ENCODE measurements around the gene PARD6B. TPM values are rescaled to one million over a fixed set of nuclear protein-coding genes. Genes with fewer than 3 reads are reported as not detected.

PARD6B gene
- total and polyA plus RNA-seq, 2 of the 13 experiments (the other 11 are each of a cell fraction or from before 2014, with no cell fraction given) = 6.9 to 22.2 TPM

- TF ChIP-seq ZNF549 (CRISPR knock-in tag; IDR thresholded peaks at IDR 0.05) (no peak), ZNF597 (CRISPR knock-in tag; IDR thresholded peaks at IDR 0.05) (no peak), CBX1 (IDR thresholded peaks at IDR 0.05; ENCODE audit: low read depth) (no peak), ZNF33A (CRISPR knock-in tag; IDR thresholded peaks at IDR 0.05; ENCODE audit: borderline replicate concordance) (no peak), CENPT (CRISPR knock-in tag; IDR thresholded peaks at IDR 0.05; ENCODE audit: low read depth) (no peak), ZSCAN30 (CRISPR knock-in tag; IDR thresholded peaks at IDR 0.05) (no peak), PATZ1 (CRISPR knock-in tag; IDR thresholded peaks at IDR 0.05) (no peak), YEATS4 (CRISPR knock-in tag; IDR thresholded peaks at IDR 0.05; ENCODE audit: borderline replicate concordance) (peak; percentile 30; the same call in 1 of the 2 replicates), SNAI1 (CRISPR knock-in tag; IDR thresholded peaks at IDR 0.05; ENCODE audit: borderline replicate concordance) (peak; percentile 52; the same call in 1 of the 2 replicates), ZNF503 (CRISPR knock-in tag; IDR thresholded peaks at IDR 0.05) (no peak), NAIF1 (CRISPR knock-in tag; IDR thresholded peaks at IDR 0.05; ENCODE audit: borderline replicate concordance) (no peak), ADNP (CRISPR knock-in tag; IDR thresholded peaks at IDR 0.05) (no peak), ZNF720 (CRISPR knock-in tag; IDR thresholded peaks at IDR 0.05) (no peak), ZNF121 (CRISPR knock-in tag; IDR thresholded peaks at IDR 0.05) (no peak)
- TF ChIP-seq, protein P1, sequence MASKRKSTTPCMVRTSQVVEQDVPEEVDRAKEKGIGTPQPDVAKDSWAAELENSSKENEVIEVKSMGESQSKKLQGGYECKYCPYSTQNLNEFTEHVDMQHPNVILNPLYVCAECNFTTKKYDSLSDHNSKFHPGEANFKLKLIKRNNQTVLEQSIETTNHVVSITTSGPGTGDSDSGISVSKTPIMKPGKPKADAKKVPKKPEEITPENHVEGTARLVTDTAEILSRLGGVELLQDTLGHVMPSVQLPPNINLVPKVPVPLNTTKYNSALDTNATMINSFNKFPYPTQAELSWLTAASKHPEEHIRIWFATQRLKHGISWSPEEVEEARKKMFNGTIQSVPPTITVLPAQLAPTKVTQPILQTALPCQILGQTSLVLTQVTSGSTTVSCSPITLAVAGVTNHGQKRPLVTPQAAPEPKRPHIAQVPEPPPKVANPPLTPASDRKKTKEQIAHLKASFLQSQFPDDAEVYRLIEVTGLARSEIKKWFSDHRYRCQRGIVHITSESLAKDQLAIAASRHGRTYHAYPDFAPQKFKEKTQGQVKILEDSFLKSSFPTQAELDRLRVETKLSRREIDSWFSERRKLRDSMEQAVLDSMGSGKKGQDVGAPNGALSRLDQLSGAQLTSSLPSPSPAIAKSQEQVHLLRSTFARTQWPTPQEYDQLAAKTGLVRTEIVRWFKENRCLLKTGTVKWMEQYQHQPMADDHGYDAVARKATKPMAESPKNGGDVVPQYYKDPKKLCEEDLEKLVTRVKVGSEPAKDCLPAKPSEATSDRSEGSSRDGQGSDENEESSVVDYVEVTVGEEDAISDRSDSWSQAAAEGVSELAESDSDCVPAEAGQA (IDR thresholded peaks at IDR 0.05; ENCODE audit: low read depth) = no peak
- TF ChIP-seq, protein P1 (CRISPR knock-in tag; IDR thresholded peaks at IDR 0.05; ENCODE audit: borderline replicate concordance) = no peak
- TF ChIP-seq, protein P2, sequence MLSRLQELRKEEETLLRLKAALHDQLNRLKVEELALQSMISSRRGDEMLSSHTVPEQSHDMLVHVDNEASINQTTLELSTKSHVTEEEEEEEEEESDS (CRISPR knock-in tag; IDR thresholded peaks at IDR 0.05; ENCODE audit: borderline replicate concordance) = no peak
These were observed 3.6 kb downstream of the PARD6B start (continued) for GRCh38 chr20:50734730-50735679.

Measured in HepG2 (cell line).